Vagina (tissue), 2 donors: ENCODE results near the gene TRDN.

Experiments
- CTCF ChIP-seq, 3 experiments: fragments of 450-650 bp in 2 of 3; fragments of 200-600 bp in 1 of 3; sonication (generic) in 1 of 3; IDR thresholded peaks; one replicate each; pipeline ENCODE4 v1.5.1; 2017 to 2019; ENCODE audit warnings: antibody characterized with exemption in 3 of 3, mild to moderate bottlenecking in 2 of 3, moderate library complexity in 2 of 3
- POLR2A ChIP-seq, 2 donors: fragments of 450-650 bp; IDR thresholded peaks; one replicate each; pipeline ENCODE4 v1.6.1; 2017; ENCODE audit warnings: antibody characterized with exemption in 2 of 2, mild to moderate bottlenecking in 2 of 2, moderate library complexity in 2 of 2

GRCh38 chr6:123338394-123338793, 298.4 kb downstream of the TRDN start:
- TF ChIP-seq CTCF (IDR thresholded peaks at IDR 0.05): no peak
- no peak for TF ChIP-seq POLR2A (IDR thresholded peaks at IDR 0.05)
